ENCODE measurements around the gene WBP2.

- TF ChIP-seq, protein P1, sequence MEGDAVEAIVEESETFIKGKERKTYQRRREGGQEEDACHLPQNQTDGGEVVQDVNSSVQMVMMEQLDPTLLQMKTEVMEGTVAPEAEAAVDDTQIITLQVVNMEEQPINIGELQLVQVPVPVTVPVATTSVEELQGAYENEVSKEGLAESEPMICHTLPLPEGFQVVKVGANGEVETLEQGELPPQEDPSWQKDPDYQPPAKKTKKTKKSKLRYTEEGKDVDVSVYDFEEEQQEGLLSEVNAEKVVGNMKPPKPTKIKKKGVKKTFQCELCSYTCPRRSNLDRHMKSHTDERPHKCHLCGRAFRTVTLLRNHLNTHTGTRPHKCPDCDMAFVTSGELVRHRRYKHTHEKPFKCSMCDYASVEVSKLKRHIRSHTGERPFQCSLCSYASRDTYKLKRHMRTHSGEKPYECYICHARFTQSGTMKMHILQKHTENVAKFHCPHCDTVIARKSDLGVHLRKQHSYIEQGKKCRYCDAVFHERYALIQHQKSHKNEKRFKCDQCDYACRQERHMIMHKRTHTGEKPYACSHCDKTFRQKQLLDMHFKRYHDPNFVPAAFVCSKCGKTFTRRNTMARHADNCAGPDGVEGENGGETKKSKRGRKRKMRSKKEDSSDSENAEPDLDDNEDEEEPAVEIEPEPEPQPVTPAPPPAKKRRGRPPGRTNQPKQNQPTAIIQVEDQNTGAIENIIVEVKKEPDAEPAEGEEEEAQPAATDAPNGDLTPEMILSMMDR (IDR thresholded peaks at IDR 0.05; ENCODE audit: low read length): no peak
- TF ChIP-seq EZH2phosphoT487 (IDR thresholded peaks at IDR 0.05; ENCODE audit: low read length): no peak
These were observed 27.1 kb downstream of the WBP2 start for GRCh38 chr17:75828076-75828400.

All from MM.1S (cell line).